Fibroblast of upper back skin (primary cell): Measurements from ENCODE around the gene BST2.
"Not testable (repeated sequence)": the region's sequence is repeated elsewhere in the genome, so short reads cannot be mapped to it uniquely, and the experiment has no call there.

Experiments
- DNase-seq: peaks from one replicate; pipeline ENCODE4 v3.0.0-alpha.2; 2013

BST2 gene

DNA sequence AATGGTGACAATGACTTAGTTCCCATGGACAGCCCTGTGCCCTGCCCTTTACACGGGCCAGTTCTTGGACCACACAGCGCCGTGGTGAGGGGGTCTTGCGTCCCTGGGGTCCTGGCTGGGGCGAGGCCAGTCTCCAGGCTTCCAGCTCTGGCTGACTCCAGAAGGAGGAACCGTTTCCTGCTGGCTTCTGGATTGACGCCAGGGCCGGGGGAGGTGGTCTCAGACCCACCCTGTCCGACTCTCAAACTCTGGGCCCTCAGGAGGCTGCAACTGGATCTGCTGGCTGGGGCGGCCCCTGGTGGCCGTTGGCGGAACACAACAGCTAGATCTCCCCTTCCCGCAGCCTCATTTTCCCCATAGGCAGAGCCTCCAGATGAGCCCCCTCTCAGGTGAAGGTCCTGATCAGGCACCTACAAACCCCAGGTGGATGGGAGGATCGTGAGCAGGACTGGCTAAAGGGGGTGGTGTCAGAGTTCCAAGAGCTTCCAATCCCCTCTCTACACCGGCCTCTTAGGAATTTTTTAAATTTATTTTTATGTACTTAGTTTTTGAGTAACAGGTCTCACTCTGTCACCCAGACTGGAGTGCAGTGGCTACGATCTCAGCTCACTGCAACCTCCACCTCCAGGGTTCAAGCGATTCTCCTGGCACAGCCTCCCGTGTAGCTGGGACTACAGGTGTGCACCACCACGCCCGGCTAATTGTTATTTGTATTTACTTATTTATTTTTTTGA lies 19.4 kb downstream of the BST2 start:
- peak; percentile 54 for DNase-seq

- DNase-seq, result no peak
These were observed 24.8 kb downstream of the BST2 start for GRCh38 chr19:17380426-17381138.

DNA sequence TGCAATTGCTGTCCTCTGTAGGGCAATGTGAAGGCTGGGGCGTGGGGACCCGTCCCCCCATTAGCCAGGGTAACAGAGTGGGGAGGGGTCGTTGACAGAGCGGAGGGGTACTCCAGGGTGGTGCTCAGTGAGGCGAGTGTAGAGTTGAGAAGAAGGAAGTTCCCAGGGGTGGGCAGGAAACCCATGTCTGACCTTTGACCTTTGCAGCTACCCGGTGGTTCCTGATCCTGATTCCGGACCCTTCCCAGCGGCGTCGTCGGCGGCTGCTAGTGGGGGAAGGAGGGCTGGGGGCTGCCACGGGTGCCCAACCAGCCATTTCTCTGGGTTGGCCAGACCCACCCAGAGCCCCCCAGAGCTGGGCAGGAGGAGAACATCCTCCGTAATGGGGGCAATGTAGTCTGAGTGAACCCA lies 26.2 kb downstream of the BST2 start:
- no peak for DNase-seq

- DNase-seq, result no peak
These were observed 27.2 kb downstream of the BST2 start for GRCh38 chr19:17378271-17378670.

DNA sequence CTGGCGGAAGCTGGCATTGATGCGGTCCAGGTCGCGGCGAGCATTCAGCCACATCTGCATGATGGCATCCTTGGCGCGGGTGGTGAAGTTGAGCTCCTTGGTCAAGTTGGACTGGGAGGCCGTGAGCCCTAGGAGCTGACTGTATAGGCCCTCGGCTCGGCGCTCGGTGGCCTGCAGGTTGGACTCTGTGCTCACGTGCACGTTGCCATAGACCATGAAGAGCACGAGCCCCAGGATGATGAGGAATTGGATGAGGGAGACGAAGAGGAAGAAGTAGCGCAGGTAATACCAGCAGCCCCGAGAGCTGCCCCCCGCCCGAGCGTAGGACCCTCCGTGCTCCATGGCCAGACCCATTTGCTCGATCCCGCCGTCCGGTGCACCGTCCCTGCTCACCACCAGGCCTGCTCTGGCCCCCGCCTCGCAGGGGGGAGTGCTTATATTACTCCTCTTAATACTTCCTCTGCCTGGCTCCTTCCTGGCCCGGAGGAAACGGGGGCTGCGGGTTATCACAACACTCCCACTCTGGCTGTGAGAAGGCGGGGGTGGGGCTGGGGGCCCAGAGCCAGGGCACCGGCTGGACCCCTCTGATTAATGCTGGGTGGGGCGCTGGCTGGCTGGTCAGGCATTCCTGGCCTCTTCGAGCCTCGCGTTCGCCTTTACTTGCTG lies 28.4 kb downstream of the BST2 start, which contains the start of gene PLVAP:
PLVAP (minus strand) TSS at position 408 of the 666 bp plus-strand sequence; CDS start at position 354, 54 bp downstream.
- DNase-seq, result no peak

DNA sequence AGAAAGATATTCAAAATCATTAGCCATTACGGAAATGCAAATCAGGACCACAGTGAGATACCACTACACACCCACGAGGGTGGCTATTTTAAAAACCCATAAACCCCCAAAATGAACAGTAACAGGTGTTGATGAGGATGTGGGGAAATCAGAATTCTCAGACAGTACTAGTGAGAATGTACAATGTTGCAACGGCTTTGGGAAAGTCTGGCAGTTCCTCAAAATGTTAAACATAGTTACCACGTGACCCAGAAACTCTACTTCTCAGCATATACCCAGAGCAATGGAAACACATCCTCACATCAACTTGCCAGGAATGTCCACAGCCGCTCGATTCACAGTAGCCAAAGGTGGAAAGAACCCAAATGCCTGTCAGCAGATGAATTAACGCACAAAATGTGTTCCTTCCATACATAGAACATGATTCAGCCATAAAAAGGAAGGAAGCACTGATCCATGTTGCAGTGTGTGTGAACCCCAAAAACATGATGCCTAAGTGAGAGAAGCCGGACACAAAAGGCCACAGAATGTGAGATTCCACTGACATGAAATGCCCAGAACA lies 35.3 kb downstream of the BST2 start:
- DNase-seq, result peak; percentile 77

DNA sequence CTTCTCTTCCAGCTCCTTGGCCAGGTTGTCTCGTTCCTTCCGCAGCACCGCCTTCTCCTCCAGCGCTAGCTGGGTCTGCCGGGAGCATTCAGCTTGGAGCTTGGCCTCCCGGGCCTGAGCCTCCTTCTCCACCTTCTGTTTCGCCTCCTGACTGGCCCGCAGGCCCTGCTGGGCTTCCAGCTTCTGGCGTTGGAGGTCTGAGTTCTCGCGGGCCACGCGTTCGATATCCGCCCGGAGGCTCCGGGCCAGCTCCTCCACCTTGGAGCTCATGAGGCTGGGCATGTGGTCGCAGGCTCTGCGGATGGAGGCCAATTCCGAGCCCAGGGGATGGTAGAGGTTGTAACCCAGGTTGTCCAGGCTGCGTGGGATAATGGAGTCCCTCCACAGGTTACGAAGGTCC lies 40.1 kb downstream of the BST2 start:
- no peak for DNase-seq

GRCh38 chr19:17363852-17364605 lies 41.4 kb downstream of the BST2 start:
- DNase-seq, result not testable (repeated sequence)

DNA sequence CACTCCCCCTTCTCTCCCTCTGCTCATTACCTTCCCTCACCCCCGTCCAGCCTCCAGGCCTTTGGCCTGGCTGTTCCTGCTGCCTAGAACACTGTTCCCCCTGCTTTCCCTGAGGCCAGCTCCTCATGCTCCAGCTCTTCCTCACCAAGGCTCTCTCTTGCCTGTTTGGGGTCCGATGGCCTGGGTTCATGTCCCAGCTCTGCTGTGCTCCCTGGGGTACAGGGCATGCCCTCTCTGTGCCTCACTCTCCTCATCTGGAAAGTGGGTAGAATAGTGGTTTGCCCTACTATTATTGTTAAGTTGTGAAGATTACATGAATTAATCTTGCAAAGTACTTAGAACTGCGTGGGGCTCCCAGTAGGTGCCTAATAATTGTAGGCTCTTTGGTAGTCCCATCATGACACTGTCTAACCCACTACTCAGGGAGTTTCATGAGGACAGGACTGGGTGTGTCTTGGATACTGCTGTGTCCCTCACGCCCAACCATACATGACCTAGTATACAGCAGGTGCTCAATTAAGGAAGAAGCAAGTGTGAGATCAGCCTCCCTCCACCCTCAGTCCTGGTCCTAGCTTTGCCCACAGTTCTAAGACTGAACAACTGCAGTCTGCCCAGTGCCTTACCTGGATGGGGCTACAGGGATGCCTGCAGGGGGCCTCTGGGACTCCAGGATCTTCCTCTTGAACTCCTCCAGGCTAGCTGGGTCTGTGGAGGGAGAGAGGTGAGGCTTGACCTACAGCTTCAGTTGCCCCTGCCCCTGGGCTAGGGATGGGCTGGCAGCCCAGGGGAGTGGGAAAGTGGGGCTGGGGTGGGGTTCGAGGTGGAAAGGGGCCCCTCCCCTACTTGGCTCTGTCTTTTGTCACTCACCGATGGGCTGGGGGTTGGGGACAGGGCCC lies 45.3 kb downstream of the BST2 start:
- no peak for DNase-seq

- DNase-seq, result no peak
These were observed 47.0 kb downstream of the BST2 start for GRCh38 chr19:17358395-17358794.

DNA sequence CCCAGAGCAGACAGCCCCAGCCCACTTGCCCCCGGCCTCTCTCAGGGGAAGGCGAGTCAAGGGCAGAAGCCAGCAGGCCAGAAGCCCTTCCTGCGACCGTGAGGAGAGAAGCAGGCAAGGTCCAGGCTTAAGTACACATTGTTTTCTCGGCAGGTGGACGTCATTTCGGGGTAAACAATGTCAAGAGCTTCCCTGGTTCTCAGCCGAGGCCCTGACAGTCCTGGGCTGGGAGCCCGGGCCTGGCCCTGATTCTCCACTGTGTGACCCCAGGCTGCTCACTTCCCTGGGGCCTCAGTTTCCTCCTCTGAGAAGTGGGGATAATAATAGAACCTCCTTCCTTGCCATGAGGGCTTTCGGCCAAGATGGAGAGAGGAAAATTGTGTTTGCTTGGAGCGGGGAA lies 47.7 kb downstream of the BST2 start:
- DNase-seq, result no peak

DNA sequence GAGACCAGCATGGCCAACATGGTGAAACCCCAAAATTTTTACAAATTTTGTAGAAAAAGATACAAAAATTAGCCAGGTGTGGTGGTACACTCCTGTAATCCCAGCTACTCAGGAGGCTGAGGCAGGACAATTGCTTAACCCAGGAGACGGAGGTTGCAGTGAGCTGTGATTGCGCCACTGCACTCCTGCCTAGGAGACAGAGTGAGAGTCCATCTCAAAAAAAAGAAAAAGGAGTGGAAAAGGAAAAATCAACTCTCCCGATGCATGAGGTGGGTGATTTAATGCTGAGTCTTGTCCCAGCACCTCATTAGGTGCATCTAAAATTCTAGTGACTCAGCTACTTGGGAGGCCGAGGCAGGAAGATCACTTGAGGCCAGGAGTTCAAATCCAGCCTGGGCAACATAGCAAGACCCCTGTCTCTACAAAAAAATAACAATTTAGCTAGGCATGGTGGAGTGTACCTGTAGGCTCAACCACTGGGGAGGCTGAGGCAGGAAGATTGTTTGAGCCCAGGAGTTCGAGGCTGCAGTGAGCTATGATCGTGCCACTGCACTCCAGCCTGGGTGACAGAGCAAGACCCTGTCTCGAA lies 48.3 kb downstream of the BST2 start:
- DNase-seq, result no peak

DNA sequence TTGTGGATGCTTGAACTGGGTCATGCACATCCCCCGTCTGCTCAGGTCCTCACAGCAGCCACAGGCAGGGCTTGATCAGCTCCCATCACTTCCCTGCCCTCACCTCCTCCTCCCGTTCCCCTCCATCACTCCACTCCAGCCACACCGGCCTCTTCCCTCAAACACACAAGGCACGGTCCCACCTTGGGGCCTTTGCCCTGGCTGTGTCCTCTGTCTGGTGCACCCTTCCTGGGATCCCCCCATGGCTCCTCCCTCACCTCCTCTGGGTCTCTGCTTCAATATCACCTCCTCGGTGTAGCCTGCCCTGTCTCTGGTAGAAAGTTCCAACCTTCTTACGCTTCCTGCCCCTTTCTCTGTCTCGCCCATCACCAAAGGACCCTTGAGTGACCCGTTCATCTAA lies 52.0 kb downstream of the BST2 start:
- no peak for DNase-seq
